Erythroblast (primary cell): ENCODE measurements around the gene FERD3L.
"Not testable (repeated sequence)": the region's sequence is repeated elsewhere in the genome, so short reads cannot be mapped to it uniquely, and the experiment has no call there.

Experiments used
- DNase-seq, 2 experiments: peaks; one replicate each; lab custom pipeline; 2025; lab: John Stamatoyannopoulos, UW
- GATA1 ChIP-seq: IDR thresholded peaks from 2 replicates; pipeline ENCODE4 v1.6.1; 2011; ENCODE audit warnings: low read depth, mild to moderate bottlenecking, control low read depth, low read length, moderate library complexity
- POLR2A ChIP-seq: IDR thresholded peaks from 2 replicates; pipeline ENCODE4 v1.6.1; 2011; ENCODE audit warnings: mild to moderate bottlenecking, low read length

FERD3L gene

GRCh38 chr7:19144661-19145433, at the start of gene FERD3L:
FERD3L (minus strand) TSS chr7:19145421; CDS start chr7:19145362, 59 bp downstream.
- TF ChIP-seq POLR2A, result no peak
- no peak for TF ChIP-seq GATA1

DNA sequence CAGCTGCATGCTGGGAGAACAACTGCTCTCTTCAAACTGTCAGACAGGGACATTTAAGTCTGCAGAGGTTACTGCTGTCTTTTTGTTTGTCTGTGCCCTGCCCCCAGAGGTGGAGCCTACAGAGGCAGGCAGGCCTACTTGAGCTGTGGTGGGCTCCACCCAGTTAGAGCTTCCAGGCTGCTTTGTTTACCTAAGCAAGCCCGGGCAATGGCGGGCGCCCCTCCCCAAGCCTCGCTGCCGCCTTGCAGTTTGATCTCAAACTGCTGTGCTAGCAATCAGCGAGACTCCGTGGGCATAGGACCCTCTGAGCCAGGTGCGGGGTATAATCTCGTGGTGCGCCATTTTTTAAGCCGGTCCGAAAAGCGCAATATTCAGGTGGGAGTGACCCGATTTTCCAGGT, 49.2 kb upstream of the FERD3L start:
- DNase-seq, result not testable (repeated sequence)

More at GRCh38 chr7:19144661-19145433, at the start of gene FERD3L:
- no peak for DNase-seq

GRCh38 chr7:19181634-19182033, 36.4 kb upstream of the FERD3L start:
- TF ChIP-seq GATA1, result no peak
- no peak for TF ChIP-seq POLR2A
- no peak for DNase-seq

DNA sequence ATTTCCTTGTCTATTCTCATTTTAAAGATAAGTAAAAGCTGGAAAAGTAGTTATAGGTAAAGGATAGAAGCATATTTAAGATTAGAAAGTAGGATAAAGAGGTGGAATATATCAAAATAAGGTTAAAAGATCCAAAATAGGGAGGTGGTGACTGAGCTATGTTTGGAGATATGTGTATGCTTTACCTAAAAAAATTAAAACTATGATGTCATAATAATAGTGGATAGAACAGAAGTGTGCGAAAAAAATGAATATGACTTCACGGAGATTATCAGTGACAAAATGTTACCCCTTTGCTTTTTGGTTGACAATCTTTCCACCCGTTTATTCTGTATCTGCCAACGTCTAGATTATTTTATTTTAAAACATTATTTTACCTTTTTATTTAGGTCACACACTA, 33.4 kb upstream of the FERD3L start:
- DNase-seq, result no peak
- TF ChIP-seq POLR2A (no peak), GATA1 (no peak)

DNA sequence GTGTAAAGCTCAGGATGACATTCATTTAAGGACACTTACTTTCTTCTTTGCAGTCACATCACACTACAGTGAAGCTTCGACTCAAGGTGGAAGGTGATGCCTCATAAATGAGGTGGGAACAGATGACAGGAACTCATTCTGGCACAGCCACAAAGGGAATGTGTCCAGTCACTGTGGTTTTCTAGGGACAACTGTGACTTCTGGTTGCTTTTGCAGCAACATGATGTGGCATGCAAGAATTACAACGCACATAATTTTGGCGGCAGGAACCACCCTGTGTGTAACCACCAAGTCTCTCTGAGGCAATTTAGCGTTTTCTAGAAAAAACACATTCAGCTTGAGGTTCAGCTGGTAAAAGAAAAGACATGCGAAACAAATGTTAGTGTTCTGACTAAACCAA, 32.0 kb upstream of the FERD3L start:
- TF ChIP-seq POLR2A, result no peak
- DNase-seq, result no peak

DNA sequence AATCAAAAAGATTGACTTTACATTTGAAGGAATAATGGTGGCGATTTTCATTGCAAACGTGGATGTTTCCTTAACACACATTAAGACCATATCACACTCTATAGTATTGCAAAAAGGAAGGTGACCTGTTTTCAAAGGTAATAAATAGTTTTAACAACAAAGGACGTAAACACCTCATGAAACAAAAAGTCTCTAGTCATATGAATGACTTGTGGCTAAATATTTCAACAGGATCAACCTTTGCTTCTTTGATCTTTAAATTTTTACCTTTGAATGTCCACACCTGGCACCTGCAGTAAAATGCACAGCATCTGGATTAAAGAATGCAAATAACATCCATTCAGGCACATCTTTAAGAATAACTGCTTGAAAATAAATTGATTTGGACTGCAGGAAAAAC, 30.0 kb upstream of the FERD3L start:
- TF ChIP-seq GATA1 (no peak), POLR2A (no peak)
- no peak for DNase-seq

DNA sequence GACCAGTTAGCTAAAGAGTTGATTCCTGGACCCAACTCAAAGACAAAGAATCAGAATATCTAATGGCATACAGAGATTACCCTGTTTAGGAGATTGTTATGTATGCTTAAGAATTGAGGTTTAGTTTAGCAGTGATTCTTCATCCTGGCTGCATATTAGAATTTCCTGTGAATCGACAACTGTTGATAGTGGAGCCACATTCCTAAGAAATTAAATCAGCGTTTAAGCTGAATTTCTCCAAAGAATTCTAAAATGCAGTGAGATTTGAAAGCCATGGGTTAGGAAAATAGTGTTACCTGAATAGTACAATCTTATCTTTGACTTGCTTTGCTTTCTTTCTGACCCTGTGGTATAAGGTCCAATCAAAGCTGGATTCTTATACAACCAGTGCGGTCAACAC, 16.4 kb upstream of the FERD3L start:
- TF ChIP-seq GATA1 (no peak), POLR2A (no peak)
- DNase-seq, result no peak

DNA sequence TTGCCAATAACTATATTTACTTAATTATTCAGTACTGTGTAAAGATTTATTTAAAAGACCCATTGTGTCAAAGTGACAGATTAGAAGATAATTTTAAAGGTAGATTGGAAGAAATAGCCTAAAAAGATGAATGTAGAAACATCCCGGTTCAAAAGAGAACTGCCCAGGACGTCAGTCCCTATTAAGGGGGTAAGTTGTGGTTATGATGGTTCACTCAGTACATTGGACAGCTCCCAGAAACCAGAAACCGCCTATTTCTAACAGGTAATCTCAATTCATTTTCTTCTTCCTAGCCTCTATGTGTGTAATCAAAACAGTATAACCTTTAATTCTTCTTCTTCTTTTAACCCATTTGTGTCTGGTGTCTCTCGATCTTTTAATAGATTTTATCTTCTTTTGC, 1.5 kb upstream of the FERD3L start:
- TF ChIP-seq POLR2A, result no peak
- TF ChIP-seq GATA1, result no peak

GRCh38 chr7:19145434-19146115, 354 bp upstream of the FERD3L start:
- no peak for TF ChIP-seq POLR2A
- DNase-seq, result no peak

More for the DNA sequence above, 1.5 kb upstream of the FERD3L start:
- DNase-seq, result peak in 1 of 2 experiments; percentile 0

- TF ChIP-seq GATA1 (no peak), POLR2A (no peak)
- no peak for DNase-seq
Measured at GRCh38 chr7:19143881-19144574, 1.2 kb downstream of the FERD3L start.

DNA sequence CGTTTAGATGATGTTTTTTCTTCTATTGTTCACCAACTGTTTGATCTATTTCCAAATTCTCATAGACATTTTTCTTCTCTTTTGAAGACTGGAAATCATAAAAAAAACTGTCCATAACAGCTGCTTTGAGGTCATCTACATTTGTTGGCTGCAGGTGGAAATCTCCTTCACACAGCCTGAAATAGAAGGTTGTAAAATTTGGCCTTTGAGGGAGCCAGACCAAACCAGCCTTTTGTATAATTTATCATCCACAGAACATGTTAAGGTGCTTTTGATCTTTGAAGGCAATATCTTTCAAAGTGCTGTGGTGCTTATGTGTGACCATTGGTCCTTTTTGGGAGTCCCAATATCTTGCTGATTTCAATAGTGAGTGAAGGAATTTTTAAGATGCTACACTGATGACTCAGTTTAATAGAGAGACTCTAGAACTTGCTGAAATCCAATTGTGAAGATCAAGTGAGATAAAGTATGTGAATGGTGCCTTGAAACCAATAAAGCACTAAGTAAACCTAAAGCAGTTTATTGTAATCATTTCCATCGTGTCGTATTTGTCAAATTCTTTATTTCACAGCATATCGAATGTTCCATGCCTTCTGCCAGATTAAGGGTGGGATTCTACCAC, 5.4 kb downstream of the FERD3L start:
- no peak for TF ChIP-seq GATA1
- TF ChIP-seq POLR2A, result no peak
- no peak for DNase-seq

- no peak for DNase-seq
- TF ChIP-seq POLR2A, result no peak
- no peak for TF ChIP-seq GATA1
Measured at GRCh38 chr7:19133886-19134285, 11.3 kb downstream of the FERD3L start.

DNA sequence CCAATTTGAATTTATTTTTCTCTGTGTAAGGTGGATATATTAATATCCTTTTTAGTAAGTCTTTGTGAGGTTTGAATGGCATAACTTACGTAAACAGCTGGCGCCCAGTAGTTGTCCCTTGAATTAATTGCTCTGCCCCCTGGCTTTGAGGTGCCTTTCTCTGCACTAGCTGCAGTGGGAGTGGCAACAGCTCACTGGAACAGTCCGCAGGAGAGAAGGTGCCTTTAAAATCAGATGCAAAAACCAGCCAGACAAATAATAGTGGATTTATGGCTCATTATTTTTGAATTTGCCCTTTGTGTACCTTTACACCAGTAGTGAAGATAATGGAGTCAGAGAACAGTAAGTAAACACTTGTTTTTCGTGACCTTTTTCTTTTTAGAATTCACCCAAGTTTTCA, 11.8 kb downstream of the FERD3L start:
- no peak for DNase-seq
- no peak for TF ChIP-seq POLR2A
- TF ChIP-seq GATA1, result no peak

GRCh38 chr7:19128856-19129255, 16.4 kb downstream of the FERD3L start:
- TF ChIP-seq GATA1 (no peak), POLR2A (no peak)
- no peak for DNase-seq
